GM19395 (cell line): Measurements from ENCODE around the gene GRIPAP1.

ENCODE experiments used
- ATAC-seq: cut with Tn5 transposase; IDR thresholded peaks from one replicate; pipeline ENCODE4 v1.9.1; 2021; ENCODE audit warnings: mild to moderate bottlenecking, moderate library complexity; ENCODE audit not compliant: unreplicated experiment

Gene GRIPAP1

GRCh38 chrX:49002091-49002935 is at the start of gene GRIPAP1:
GRIPAP1 (minus strand) TSS chrX:49002264; CDS start chrX:49002229, 35 bp downstream.
- ATAC-seq, result peak; percentile 75

GRCh38 chrX:49043987-49044281 is 41.9 kb upstream of the GRIPAP1 start:
- no peak for ATAC-seq

- ATAC-seq, result peak; percentile 87
Measured at GRCh38 chrX:49043220-49043986, 41.3 kb upstream of the GRIPAP1 start, which contains the start of gene TFE3. TFE3 (minus strand) TSS chrX:49043357; CDS start chrX:49043226, 131 bp downstream.

GRCh38 chrX:49042581-49043219 is 40.6 kb upstream of the GRIPAP1 start:
- no peak for ATAC-seq

GRCh38 chrX:49041744-49042580 is 39.9 kb upstream of the GRIPAP1 start:
- ATAC-seq, result no peak

GRCh38 chrX:49040376-49040955 is 38.4 kb upstream of the GRIPAP1 start:
- no peak for ATAC-seq

GRCh38 chrX:49039598-49040375 is 37.7 kb upstream of the GRIPAP1 start:
- no peak for ATAC-seq

- ATAC-seq, result no peak
Measured at GRCh38 chrX:49037883-49038475, 35.9 kb upstream of the GRIPAP1 start.

GRCh38 chrX:49030283-49030682 is 28.2 kb upstream of the GRIPAP1 start:
- ATAC-seq, result no peak

- ATAC-seq, result no peak
Measured at GRCh38 chrX:49029876-49030275, 27.8 kb upstream of the GRIPAP1 start.

GRCh38 chrX:49019599-49020249 is 17.7 kb upstream of the GRIPAP1 start:
- no peak for ATAC-seq

GRCh38 chrX:49019050-49019449 is 17.0 kb upstream of the GRIPAP1 start:
- no peak for ATAC-seq

GRCh38 chrX:49003696-49004095 is 1.6 kb upstream of the GRIPAP1 start:
- ATAC-seq, result no peak

GRCh38 chrX:49001521-49002090 is 458 bp downstream of the GRIPAP1 start:
- peak; percentile 43 for ATAC-seq

GRCh38 chrX:49000636-49001035 is 1.4 kb downstream of the GRIPAP1 start:
- no peak for ATAC-seq

GRCh38 chrX:48999030-48999429 is 3.0 kb downstream of the GRIPAP1 start:
- no peak for ATAC-seq

GRCh38 chrX:48998391-48998790 is 3.7 kb downstream of the GRIPAP1 start:
- ATAC-seq, result no peak

- no peak for ATAC-seq
Measured at GRCh38 chrX:48997865-48998264, 4.2 kb downstream of the GRIPAP1 start.
